DMS79 (cell line): ENCODE measurements around the gene DHX8.

Experiments used
- DNase-seq: peaks from one replicate; lab custom pipeline; 2025; lab: John Stamatoyannopoulos, UW

The DHX8 gene

GRCh38 chr17:43574896-43575525 lies 91.2 kb downstream of the DHX8 start:
- no peak for DNase-seq
